Muscle of leg (tissue), 11 donors: ENCODE data around the gene BMPR2. TPM values are rescaled to one million over a fixed set of nuclear protein-coding genes. Genes with fewer than 3 reads are reported as not detected.
"Not testable (repeated sequence)": the region's sequence is repeated elsewhere in the genome, so short reads cannot be mapped to it uniquely, and the experiment has no call there.

Experiments
- DNase-seq: peaks from one replicate; pipeline ENCODE4 v3.0.0; 2013
- H3K27ac ChIP-seq: one replicate; pipeline ENCODE4 v1.5.1; 2013; ENCODE audit warnings: mild to moderate bottlenecking, low read length, control low read depth
- H3K27me3 ChIP-seq: one replicate; pipeline ENCODE4 v1.6.1; 2013; ENCODE audit warnings: low read length; ENCODE audit not compliant: control insufficient read depth, insufficient read depth
- H3K36me3 ChIP-seq: one replicate; pipeline ENCODE4 v1.6.1; 2013; ENCODE audit warnings: low read length; ENCODE audit not compliant: control insufficient read depth, insufficient read depth
- H3K4me1 ChIP-seq: one replicate; pipeline ENCODE4 v1.6.1; 2013; ENCODE audit warnings: low read length; ENCODE audit not compliant: control insufficient read depth, insufficient read depth
- H3K4me3 ChIP-seq: one replicate; pipeline ENCODE4 v1.5.1; 2013; ENCODE audit warnings: low read length, control low read depth
- H3K9me3 ChIP-seq: replicated peaks from 2 replicates; pipeline ENCODE4 v1.6.1; 2013; ENCODE audit warnings: low read depth, low read length; ENCODE audit not compliant: control insufficient read depth
- WGBS: methylation state at CpG from one replicate; pipeline ENCODE4 v1.1.5; 2013; ENCODE audit warnings: missing lambda C conversion rate; ENCODE audit not compliant: insufficient coverage; 5-methylcytosine and 5-hydroxymethylcytosine counted together
- polyA plus RNA-seq, 8 donors: library from polyadenylated mRNA; unstranded; fragments of 120-200 nt; gene quantifications; one replicate each; pipeline versions ENCODE4 v1.2.1 to v1.2.3, GENCODE V29; 2013; ENCODE audit warnings: inconsistent platforms in 1 of 8, low replicate concordance in 1 of 8; ENCODE audit not compliant: insufficient read length in 8 of 8, insufficient read depth in 1 of 8
- total RNA-seq: library from RNA; stranded (reverse); fragments of 120-200 nt; gene quantifications from one replicate; pipeline ENCODE4 v1.2.4, GENCODE V29; 2013

BMPR2 gene
- total and polyA plus RNA-seq, 9 donors, result 18.9 to 48.6 (median 34.3) TPM

DNA sequence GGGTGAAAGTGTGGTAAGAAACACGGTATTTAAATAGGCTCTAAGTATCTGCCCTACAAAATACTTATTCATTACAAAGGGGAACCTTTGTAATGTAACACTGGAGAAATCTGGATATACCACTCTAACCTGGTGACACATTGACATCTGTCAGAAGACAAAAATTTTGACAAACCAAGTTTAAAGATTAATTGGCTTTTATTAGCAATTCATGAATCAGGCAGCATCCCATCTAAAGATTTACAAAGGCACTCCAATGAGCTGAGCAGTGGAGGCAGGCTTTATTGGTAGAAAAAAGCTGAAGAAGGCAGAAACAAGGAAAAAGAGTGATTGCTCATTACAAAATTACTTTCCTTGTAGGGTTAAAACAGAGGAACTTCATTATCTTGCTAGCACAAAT is 35.0 kb downstream of the BMPR2 start:
- Histone ChIP-seq H3K27ac (no peak overlapping the region), H3K4me1 (no peaks in the 10 kb centered on the region), H3K27me3 (no peaks in the 10 kb centered on the region), H3K4me3 (no peak overlapping the region), H3K9me3 (peaks cover 2% of the 10 kb centered on the region), H3K36me3 (no peaks in the 10 kb centered on the region)
- DNase-seq, result no peak
- WGBS, result no CpG with 5 or more reads among the region's 1 CpG

DNA sequence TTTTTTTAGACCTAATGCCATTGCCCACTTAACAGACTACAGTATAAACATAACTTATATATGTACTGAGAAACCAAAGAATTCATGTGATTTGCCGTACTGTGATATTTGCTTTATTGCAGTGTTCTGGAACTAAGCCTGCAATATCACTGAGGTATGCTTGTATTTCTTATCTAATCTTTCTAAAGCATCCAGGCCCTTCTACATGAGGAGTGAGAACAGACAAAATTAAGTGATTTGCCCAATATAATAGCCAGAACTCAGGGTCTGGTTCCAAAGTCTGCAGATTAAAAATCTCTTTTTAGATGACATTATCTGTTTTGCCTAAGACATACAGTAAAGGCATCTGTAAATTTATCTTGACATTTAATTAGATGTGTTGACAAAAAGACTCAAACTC is 41.9 kb downstream of the BMPR2 start:
- DNase-seq, result no peak
- Histone ChIP-seq H3K4me1 (no peaks in the 10 kb centered on the region), H3K9me3 (peaks cover 2% of the 10 kb centered on the region), H3K36me3 (no peaks in the 10 kb centered on the region), H3K4me3 (no peak overlapping the region), H3K27ac (no peak overlapping the region), H3K27me3 (no peaks in the 10 kb centered on the region)
- no CpG with 5 or more reads among the region's 1 CpG for WGBS

DNA sequence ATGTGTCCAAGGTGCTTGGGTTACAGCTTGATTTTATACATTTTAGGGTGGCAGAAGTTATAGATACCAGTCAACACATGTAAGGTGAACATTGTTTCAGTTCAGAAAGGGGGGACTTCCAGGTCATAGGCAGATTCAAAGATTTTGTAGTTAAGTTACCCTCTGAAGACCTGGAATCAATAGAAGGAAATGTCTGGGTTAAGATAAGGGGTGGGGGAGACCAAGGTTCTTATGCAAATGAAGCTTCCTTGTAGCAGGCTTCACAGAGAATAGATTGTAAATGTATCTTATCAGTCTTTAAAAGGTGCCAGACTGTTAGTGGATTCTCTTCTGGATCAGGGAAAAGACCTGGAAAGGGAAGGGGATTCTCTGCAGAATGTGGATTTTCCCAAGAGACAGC is 42.4 kb downstream of the BMPR2 start:
- Histone ChIP-seq H3K27me3 (no peaks in the 10 kb centered on the region), H3K27ac (no peak overlapping the region), H3K4me3 (no peak overlapping the region), H3K36me3 (no peaks in the 10 kb centered on the region), H3K4me1 (no peaks in the 10 kb centered on the region), H3K9me3 (peaks cover 2% of the 10 kb centered on the region)
- no peak for DNase-seq

DNA sequence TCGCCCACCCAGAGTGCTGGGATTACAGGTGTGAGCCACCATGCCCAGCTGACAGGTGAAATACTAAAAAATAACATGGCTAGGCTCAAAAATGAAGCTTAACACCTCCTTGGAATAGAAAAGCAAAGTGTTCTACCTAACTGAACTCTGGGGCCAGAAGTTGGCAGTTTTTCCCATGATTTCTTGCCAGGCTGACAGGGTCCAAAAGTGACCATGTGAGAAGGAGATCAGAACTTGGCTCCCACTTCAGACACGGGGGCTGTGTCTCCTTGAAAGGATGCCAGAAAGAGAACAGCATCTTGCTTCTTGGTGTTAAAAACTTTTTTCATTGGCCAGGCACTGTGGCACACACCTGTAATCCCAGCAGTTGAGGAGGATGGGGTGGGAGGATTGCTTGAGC is 47.0 kb downstream of the BMPR2 start:
- H3K4me3 ChIP-seq, result no peak overlapping the region
- peak; percentile 25 for DNase-seq
- no peaks in the 10 kb centered on the region for H3K36me3 ChIP-seq
- no peaks in the 10 kb centered on the region for H3K9me3 ChIP-seq
- H3K4me1 ChIP-seq, result no peaks in the 10 kb centered on the region
- WGBS, result no CpG with 5 or more reads among the region's 2 CpGs
- no peak overlapping the region for H3K27ac ChIP-seq
- H3K27me3 ChIP-seq, result no peaks in the 10 kb centered on the region

DNA sequence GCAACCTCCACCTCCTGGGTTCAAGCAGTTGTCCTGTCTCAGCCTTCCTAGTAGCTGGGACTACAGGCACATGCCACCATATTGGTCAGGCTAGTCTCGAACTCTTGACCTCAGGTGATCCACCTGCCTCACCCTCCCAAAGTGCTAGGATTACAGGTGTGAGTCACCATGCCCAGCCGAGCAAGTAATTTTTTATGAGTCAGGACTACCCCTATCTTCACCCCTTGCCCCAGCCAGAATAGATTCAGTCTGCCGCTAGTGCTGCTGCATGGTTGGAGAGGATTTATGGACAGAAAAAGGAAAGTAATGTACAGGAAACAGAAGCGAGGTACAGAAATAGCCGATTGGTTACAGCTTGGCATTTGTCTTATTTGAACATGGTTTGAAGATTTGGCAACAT is 48.9 kb downstream of the BMPR2 start:
- 100% methylated on average over 3 of the region's 5 CpGs for WGBS
- Histone ChIP-seq H3K4me1 (no peaks in the 10 kb centered on the region), H3K27ac (no peak overlapping the region), H3K36me3 (no peaks in the 10 kb centered on the region), H3K9me3 (no peaks in the 10 kb centered on the region), H3K27me3 (no peaks in the 10 kb centered on the region), H3K4me3 (no peak overlapping the region)
- no peak for DNase-seq

DNA sequence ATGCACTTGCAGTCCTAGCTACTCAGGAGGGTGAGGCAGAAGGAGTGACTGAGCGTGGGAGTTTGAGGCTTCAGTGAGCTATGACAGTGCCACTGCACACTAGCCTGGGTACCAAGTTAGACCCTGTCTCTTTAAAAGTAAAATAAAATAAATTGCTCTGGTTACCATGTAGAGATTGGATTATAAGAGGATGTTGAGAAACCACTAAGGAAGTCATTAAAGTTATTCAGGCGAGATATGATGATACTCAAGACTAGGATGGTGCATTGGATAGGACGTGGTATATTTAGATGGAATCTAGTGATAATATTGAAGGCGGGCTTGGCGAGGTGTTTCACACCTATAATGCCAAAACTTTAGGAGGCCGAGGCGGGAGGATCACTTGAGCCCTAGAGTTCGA is 50.6 kb downstream of the BMPR2 start:
- no peaks in the 10 kb centered on the region for H3K36me3 ChIP-seq
- no peaks in the 10 kb centered on the region for H3K9me3 ChIP-seq
- WGBS, result 98% methylated on average over 4 of the region's 8 CpGs
- H3K27me3 ChIP-seq, result no peaks in the 10 kb centered on the region
- H3K4me3 ChIP-seq, result no peak overlapping the region
- DNase-seq, result no peak
- H3K4me1 ChIP-seq, result no peaks in the 10 kb centered on the region
- H3K27ac ChIP-seq, result no peak overlapping the region

DNA sequence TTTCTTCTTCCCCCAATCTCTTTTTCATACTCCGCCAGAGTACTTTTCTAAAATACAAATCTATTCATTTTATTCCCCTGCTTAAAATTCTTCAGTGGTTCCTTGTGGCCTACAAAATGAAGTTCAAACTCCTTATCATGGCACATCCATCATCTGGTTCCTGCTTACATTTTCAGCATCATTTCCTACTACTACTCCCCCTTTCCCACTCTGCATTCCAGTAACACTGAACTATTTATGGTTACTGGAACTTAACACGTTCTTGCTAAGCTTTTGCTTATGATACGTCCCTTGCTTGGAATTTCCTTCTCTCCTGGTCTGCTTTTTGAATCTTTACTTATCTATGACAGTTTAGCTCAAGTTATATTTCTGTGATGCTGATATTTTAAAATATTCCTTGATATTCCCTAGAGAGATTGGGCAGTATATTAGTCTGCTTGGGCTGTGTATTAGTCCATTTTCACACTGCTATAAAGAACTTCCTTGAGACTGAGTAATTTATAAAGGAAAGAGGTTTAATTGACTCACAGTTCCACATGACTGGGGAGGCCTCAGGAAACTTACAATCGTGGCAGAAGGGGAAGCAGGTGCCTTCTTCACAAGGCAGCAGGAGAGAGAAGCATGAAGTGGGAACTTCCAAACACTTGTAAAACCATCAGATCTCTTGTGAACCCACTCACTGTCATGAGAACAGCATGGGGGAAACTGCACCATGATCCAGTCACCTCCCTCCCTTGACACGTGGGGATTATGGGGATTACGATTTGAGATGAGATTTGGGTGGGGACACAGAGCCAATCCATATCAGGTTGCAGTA is 53.2 kb downstream of the BMPR2 start:
- Histone ChIP-seq H3K27ac (peak overlapping the region; percentile 29), H3K4me3 (no peak overlapping the region), H3K27me3 (no peaks in the 10 kb centered on the region), H3K4me1 (no peaks in the 10 kb centered on the region), H3K9me3 (no peaks in the 10 kb centered on the region), H3K36me3 (no peaks in the 10 kb centered on the region)
- WGBS, result 87% methylated on average over 2 of the region's 6 CpGs
- peak; percentile 26 for DNase-seq

DNA sequence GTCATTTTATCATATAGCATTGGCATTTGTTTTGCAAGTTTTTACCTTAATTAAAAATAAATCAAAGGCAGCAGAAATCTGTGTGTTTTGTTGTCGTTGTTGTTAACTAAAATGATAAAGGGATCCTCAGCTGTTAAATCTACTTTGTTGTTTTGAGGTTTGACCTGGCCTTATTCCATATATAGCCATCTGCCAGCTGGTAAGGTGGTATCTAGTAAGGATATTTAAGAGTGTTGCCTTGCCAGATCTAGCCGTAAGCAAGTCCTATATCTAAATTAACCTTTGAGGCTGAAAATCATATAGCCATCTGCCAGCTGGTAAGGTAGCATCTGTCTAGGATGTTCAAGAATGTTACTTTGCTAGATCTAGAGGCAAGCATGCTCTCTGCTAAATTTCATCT is 56.6 kb downstream of the BMPR2 start:
- Histone ChIP-seq H3K4me3 (no peak overlapping the region), H3K4me1 (no peaks in the 10 kb centered on the region), H3K27me3 (no peaks in the 10 kb centered on the region), H3K9me3 (no peaks in the 10 kb centered on the region), H3K27ac (no peak overlapping the region), H3K36me3 (no peaks in the 10 kb centered on the region)
- DNase-seq, result no peak
- no CpG with 5 or more reads among the region's 2 CpGs for WGBS

DNA sequence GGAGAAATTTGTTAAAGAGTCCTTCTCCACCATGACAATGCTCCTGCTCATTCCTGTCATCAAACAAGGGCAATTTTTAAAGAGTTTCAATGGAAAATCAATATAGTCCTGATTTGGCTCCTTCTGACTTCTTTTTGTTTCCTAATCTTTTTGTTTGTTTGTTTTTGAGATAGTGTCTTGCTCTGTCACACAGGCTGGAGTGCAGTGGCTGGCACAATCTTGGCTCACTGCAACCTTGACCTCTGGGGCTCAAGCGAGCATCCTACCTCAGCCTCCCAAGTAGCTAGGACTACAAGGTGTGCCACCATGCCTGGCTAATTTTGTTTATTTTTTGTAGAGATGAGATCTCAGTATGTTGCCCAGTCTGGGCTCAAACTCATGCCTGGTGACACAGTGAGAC is 58.3 kb downstream of the BMPR2 start:
- no peak overlapping the region for H3K4me3 ChIP-seq
- H3K4me1 ChIP-seq, result no peaks in the 10 kb centered on the region
- no CpG with 5 or more reads among the region's 1 CpG for WGBS
- no peaks in the 10 kb centered on the region for H3K27me3 ChIP-seq
- H3K9me3 ChIP-seq, result no peaks in the 10 kb centered on the region
- no peaks in the 10 kb centered on the region for H3K36me3 ChIP-seq
- no peak overlapping the region for H3K27ac ChIP-seq
- DNase-seq, result no peak

DNA sequence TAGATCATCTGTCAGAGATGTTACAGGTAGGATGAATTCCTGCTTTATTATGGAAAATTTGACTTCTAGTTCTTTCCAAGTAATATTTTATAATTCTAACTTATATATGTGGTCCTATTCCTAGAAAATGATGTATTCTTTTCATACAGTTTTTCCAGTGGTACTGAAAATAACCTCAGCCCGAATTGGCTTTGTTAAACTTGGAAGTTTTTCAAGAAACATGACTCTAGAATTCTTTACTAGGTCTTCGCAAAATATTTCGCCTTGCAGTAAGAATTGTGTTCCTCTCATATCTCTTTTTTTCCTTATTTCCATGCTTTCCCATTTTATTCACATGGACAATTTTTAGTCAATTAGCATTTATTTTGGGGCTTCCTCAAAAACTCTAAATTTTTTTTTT is 60.5 kb downstream of the BMPR2 start:
- no peaks in the 10 kb centered on the region for H3K9me3 ChIP-seq
- peak; percentile 85 for DNase-seq
- no peak overlapping the region for H3K4me3 ChIP-seq
- H3K27ac ChIP-seq, result peak overlapping the region; percentile 38
- H3K4me1 ChIP-seq, result no peaks in the 10 kb centered on the region
- no peaks in the 10 kb centered on the region for H3K36me3 ChIP-seq
- no peaks in the 10 kb centered on the region for H3K27me3 ChIP-seq
- WGBS, result no CpG with 5 or more reads among the region's 3 CpGs

DNA sequence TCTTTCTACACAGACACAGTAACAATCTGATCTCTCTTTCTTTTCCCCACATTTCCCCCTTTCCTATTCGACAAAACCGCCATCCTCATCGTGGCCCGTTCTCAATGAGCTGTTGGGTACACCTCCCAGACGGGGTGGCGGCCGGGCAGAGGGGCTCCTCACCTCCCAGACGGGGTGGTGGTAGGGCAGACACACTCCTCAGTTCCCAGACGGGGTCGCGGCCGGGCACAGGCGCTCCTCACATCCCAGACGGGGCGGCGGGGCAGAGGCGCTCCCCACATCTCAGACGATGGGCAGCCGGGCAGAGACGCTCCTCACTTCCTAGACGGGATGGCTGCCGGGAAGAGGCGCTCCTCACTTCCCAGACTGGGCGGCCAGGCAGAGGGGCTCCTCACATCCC is 64.0 kb downstream of the BMPR2 start:
- H3K27me3 ChIP-seq, DNase-seq, H3K4me3 ChIP-seq, H3K4me1 ChIP-seq, H3K36me3 ChIP-seq, H3K9me3 ChIP-seq, H3K27ac ChIP-seq: not testable (repeated sequence)
- WGBS, result 96% methylated on average over 10 of the region's 24 CpGs
